Measurements from ENCODE around the gene TMOD2.

DNA sequence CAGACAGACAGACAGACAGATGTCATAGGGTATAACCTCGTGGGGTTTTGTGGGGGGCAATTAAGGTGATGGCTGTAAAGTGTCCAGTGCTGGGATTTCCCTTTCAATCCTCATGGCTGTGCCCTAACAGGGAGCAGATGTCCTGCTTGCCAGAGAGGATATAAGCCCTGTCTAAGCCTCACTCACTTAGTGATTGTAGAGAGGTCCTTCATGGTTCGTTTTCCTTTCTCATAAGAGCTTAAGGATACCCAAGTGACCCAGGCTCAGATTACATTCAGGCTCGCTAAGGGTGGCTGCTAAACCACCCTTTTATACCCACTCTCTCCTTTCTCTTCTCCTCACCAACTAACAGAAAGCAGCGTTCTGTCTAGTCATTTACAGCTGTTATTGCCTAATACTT, 33.2 kb upstream of the TMOD2 start:
- TF ChIP-seq CTCF (IDR thresholded peaks at IDR 0.05) (no peak), POLR2A (IDR thresholded peaks at IDR 0.05) (no peak)

All from thyroid gland (tissue), 4 donors.